ENCODE data around the gene ZNF132.

ZNF132 gene

GRCh38 chr19:58386576-58387337 lies 53.2 kb downstream of the ZNF132 start, which contains the start of gene RPS5:
Gene RPS5, plus strand, starts transcription at chr19:58387269. Its CDS starts 869 bp downstream, at chr19:58388138.
- peak; percentile 100 for DNase-seq (ENCODE audit: low spot score)

GRCh38 chr19:58385891-58386575 lies 53.9 kb downstream of the ZNF132 start:
- no peak for DNase-seq (ENCODE audit: low spot score)

GRCh38 chr19:58385313-58385890 lies 54.6 kb downstream of the ZNF132 start:
- DNase-seq (ENCODE audit: low spot score), result no peak

GRCh38 chr19:58382997-58383603 lies 56.9 kb downstream of the ZNF132 start:
- DNase-seq (ENCODE audit: low spot score), result no peak

Measured in AG08395 (cell line).